HEK293T (cell line): ENCODE data around the gene POLD1.

Source experiments
- CTCF ChIA-PET: fragments of 350-600 bp; formaldehyde crosslinking; extraction: SDS; loops from one replicate; lab custom pipeline; 2021; ENCODE audit warnings: antibody characterized with exemption, inconsistent platforms; lab: Yijun Ruan, JAX
- POLR2A ChIA-PET: fragments of 350-600 bp; formaldehyde crosslinking; extraction: SDS; loops from one replicate; lab custom pipeline; 2020; ENCODE audit warnings: antibody characterized with exemption, inconsistent platforms; lab: Yijun Ruan, JAX
- DNase-seq: peaks from one replicate; pipeline ENCODE4 v3.0.0; 2012; ENCODE audit warnings: mixed read lengths; ENCODE audit errors: extremely low spot score
- ARNT ChIP-seq: fragments of 450-650 bp; IDR thresholded peaks from 2 replicates; pipeline ENCODE4 v1.6.1; 2017; ENCODE audit warnings: mild to moderate bottlenecking
- BHLHE40 ChIP-seq: fragments of 450-650 bp; IDR thresholded peaks from 2 replicates; pipeline ENCODE4 v1.6.1; 2016; ENCODE audit warnings: mild to moderate bottlenecking, moderate library complexity, borderline replicate concordance
- CTBP1 ChIP-seq: fragments of 450-650 bp; IDR thresholded peaks from 2 replicates; pipeline ENCODE4 v1.6.1; 2016; ENCODE audit warnings: borderline replicate concordance
- ELF4 ChIP-seq: fragments of 450-650 bp; IDR thresholded peaks from 2 replicates; pipeline ENCODE4 v1.6.1; 2017; ENCODE audit warnings: antibody characterized with exemption
- FOXA1 ChIP-seq: fragments of 450-650 bp; IDR thresholded peaks from 2 replicates; pipeline ENCODE4 v1.6.1; 2016; ENCODE audit warnings: mild to moderate bottlenecking
- FOXK2 ChIP-seq: fragments of 450-650 bp; IDR thresholded peaks from 2 replicates; pipeline ENCODE4 v1.6.1; 2016; ENCODE audit warnings: mild to moderate bottlenecking
- FOXM1 ChIP-seq: fragments of 450-650 bp; IDR thresholded peaks from 2 replicates; pipeline ENCODE4 v1.6.1; 2017; ENCODE audit warnings: mild to moderate bottlenecking, borderline replicate concordance
- HDGF ChIP-seq: fragments of 450-650 bp; IDR thresholded peaks from 2 replicates; pipeline ENCODE4 v1.6.1; 2017; ENCODE audit warnings: antibody characterized with exemption, borderline replicate concordance
- L3MBTL2 ChIP-seq: fragments of 450-650 bp; conservative IDR thresholded peaks from 2 replicates; pipeline ENCODE4 v1.6.1; 2016; ENCODE audit warnings: mild to moderate bottlenecking
- LEF1 ChIP-seq: fragments of 450-650 bp; IDR thresholded peaks from 2 replicates; pipeline ENCODE4 v1.6.1; 2017; ENCODE audit warnings: mild to moderate bottlenecking, borderline replicate concordance
- NFRKB ChIP-seq: fragments of 450-650 bp; IDR thresholded peaks from 2 replicates; pipeline ENCODE4 v1.6.1; 2016; ENCODE audit warnings: mild to moderate bottlenecking, moderate library complexity
- PKNOX1 ChIP-seq: fragments of 450-650 bp; IDR thresholded peaks from 2 replicates; pipeline ENCODE4 v1.6.1; 2016
- SP1 ChIP-seq: fragments of 450-650 bp; IDR thresholded peaks from 2 replicates; pipeline ENCODE4 v1.6.1; 2017
- SUZ12 ChIP-seq: fragments of 450-650 bp; IDR thresholded peaks from 2 replicates; pipeline ENCODE4 v1.6.1; 2016; ENCODE audit warnings: mild to moderate bottlenecking
- TARDBP ChIP-seq: fragments of 450-650 bp; IDR thresholded peaks from 2 replicates; pipeline ENCODE4 v1.6.1; 2016
- ZNF384 ChIP-seq: fragments of 450-650 bp; IDR thresholded peaks from 2 replicates; pipeline ENCODE4 v1.6.1; 2016

The POLD1 gene

DNA sequence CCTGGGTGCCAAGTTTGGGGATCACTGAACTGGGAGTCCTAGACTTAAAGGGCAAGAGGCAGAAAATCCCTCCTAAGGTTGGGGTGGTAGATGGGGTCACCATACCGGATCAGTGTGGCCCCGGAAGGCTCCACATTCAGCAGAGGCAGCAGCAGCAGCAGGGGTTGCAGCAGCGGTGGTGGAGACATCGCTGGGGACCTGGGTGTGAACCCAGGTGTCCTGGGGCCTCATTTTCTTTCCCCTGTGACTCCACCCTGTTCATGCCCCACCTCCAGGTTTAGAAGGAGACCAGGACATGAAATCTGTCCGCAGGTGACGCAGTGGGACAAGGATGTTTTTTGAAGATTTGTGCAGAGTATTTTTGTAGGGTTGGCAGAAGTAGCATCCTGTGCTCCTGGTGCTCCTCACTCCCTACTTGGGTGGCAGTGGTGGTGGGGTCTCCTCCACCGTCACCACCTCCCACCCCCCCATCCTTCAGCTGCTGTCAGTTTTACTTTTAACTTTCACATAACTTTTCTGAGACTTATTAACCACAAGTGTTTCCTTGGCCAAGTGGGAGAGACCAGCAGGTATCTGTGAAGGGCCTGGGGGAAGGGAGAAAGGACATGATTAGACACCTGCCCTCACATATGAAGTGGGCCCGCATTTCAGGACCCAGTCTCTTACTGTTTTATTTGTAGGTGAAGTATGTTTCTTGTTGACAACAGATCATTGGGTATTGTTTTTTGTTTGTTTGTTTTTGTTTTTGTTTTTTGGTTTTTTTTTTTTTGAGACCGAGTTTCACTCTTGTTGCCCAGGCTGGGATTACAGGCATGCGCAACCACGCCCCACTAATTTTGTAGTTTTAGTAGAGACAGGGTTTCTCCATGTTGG is 18.5 kb upstream of the POLD1 start, which contains the start of gene NAPSA:
Gene NAPSA, minus strand, starts transcription at position 206 of the 873 bp plus-strand sequence. Its CDS starts 18 bp downstream, at position 188.
- POLR2A ChIA-PET, result no interaction called here
- CTCF ChIA-PET, result interaction anchor here (1.7 kb wide), 1 partner anchor 95 kb away, joined by 4 read pairs; no protein-coding TSS in a partner anchor
- TF ChIP-seq PKNOX1 (no peak), BHLHE40 (no peak), HDGF (no peak), ZNF384 (no peak), LEF1 (no peak), SP1 (no peak), TARDBP (no peak), CTBP1 (no peak), ELF4 (no peak), FOXM1 (no peak), FOXK2 (no peak), NFRKB (no peak), SUZ12 (no peak), FOXA1 (no peak), L3MBTL2 (no peak), ARNT (no peak)
- DNase-seq, result no peak

- DNase-seq, result peak; percentile 88
- TF ChIP-seq ZNF384 (peak; percentile 97), ELF4 (peak; percentile 50; the same call in 1 of the 2 replicates), L3MBTL2 (peak; percentile 74), NFRKB (no peak)
- POLR2A ChIA-PET, result interaction anchor here (0.7 to 1.5 kb wide), 9 partner anchors 11 to 94 kb away, joined by 3 to 11 read pairs (median 5); partner anchors contain the start of genes KCNC3 and POLD1
- CTCF ChIA-PET, result interaction anchor here (1.0 to 1.9 kb wide), 7 partner anchors 12 to 110 kb away, joined by 3 to 14 read pairs (median 6); partner anchors contain the start of gene POLD1
These were observed 15.2 kb upstream of the POLD1 start for GRCh38 chr19:50368649-50369570.

DNA sequence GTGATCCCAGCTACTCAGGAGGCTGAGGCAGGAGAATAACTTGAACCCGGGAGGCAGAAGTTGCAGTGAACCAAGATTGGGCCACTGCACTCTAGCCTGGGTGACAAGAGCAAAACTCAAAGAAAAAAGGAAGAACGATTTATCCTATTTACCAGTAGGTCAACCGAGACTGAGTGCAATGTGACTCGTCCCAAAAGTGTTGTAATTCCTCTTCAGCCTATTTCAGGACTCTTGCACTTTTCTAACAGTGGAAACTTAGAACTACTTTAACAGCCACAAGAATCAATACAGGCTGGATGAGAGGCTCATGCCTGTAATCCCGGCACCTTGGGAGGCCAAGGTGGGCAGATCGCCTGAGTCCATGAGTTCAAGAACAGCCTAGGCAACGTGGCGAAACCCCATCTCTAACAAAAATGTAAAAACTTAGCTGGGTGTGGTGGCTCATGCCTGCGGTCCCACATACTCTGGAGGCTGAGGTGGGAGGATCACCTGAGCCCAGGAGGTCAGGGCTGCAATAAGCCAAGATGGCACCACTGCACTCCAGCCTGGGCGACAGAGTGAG is 12.2 kb upstream of the POLD1 start:
- ChIA-PET POLR2A (no interaction called here), CTCF (no interaction called here)
- peak; percentile 2 for DNase-seq
- no peak for TF ChIP-seq TARDBP
- TF ChIP-seq FOXA1, result no peak
- TF ChIP-seq PKNOX1, result no peak
- TF ChIP-seq NFRKB, result no peak
- no peak for TF ChIP-seq SP1
- TF ChIP-seq LEF1, result no peak
- no peak for TF ChIP-seq ARNT
- no peak for TF ChIP-seq SUZ12
- no peak for TF ChIP-seq CTBP1

DNA sequence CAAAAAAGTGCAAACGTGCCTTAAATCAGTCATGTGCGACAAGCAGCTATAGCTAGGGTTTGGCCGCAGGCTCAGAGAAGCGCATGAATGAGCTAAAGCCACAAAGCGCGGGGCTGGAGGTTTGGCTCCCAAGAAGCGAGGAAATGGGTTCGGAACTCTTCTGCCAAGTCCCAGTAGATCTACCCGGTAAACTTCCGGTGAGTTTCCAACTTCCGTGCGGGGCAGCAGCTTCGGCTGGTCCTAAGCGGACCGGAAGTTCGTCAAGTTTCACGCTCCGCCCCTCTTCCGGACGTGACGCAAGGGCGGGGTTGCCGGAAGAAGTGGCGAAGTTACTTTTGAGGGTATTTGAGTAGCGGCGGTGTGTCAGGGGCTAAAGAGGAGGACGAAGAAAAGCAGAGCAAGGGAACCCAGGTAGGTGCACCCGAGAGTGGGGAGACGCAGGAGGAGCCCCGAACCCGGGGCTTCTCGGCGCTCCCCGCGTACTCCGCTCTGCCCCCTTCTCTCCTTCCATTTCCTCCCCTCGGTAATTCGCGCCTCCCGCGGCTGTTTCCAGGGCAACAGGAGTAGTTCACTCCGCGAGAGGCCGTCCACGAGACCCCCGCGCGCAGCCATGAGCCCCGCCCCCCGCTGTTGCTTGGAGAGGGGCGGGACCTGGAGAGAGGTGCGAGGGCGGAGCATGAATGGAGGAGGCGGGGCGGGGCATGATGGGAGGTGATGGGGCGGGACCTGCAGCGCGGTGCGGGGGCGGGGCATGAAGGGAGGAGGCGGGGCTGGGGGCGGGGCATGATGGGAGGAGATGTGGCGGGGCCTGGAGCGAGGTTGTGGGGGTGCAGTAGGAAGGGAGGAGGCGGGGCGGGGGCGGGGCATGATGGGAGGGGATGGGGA is 7.7 kb upstream of the POLD1 start, which contains the start of gene NR1H2:
Gene NR1H2, plus strand, starts transcription at position 292 of the 885 bp plus-strand sequence. CDS start 1,149 bp downstream, outside the sequence.
- POLR2A ChIA-PET, result interaction anchor here (0.6 to 2.8 kb wide), 14 partner anchors 8 to 207 kb away, joined by 3 to 27 read pairs (median 3); partner anchors contain the start of genes JOSD2 and POLD1
- TF ChIP-seq FOXK2, result peak; percentile 77; the same call in 1 of the 2 replicates
- TF ChIP-seq SUZ12, result no peak
- TF ChIP-seq PKNOX1, result peak; percentile 81
- no peak for TF ChIP-seq FOXA1
- no peak for TF ChIP-seq BHLHE40
- no peak; the same call in 1 of the 2 replicates for TF ChIP-seq LEF1
- peak; percentile 54; the same call in 1 of the 2 replicates for TF ChIP-seq ELF4
- TF ChIP-seq SP1, result no peak
- no peak for TF ChIP-seq TARDBP
- no peak for TF ChIP-seq NFRKB
- no peak for TF ChIP-seq ZNF384
- 0 out of 2 replicates have a peak, but pooled peaks have one; percentile 55 for TF ChIP-seq ARNT
- TF ChIP-seq HDGF, result no peak
- TF ChIP-seq L3MBTL2, result peak; percentile 82
- no peak for TF ChIP-seq FOXM1
- peak; percentile 92 for TF ChIP-seq CTBP1
- CTCF ChIA-PET, result interaction anchor here (0.5 kb wide), 1 partner anchor 401 kb away, joined by 6 read pairs; no protein-coding TSS in a partner anchor
- DNase-seq, result peak; percentile 89
